Testis (tissue), 2 donors: ENCODE measurements around the gene COBL.

Experiments
- POLR2A ChIP-seq: fragments of 450-650 bp; IDR thresholded peaks from one replicate; pipeline ENCODE4 v1.6.1; 2017; ENCODE audit warnings: antibody characterized with exemption, mild to moderate bottlenecking, moderate library complexity
- TF ChIP-seq, protein P1 (sequence below), 3 experiments: fragments of 450-650 bp in 2 of 3; fragments of 200-600 bp in 1 of 3; sonication (generic) in 1 of 3; IDR thresholded peaks; one replicate each; pipeline ENCODE4 v1.5.1; 2016 to 2019; ENCODE audit warnings: antibody characterized with exemption in 3 of 3, mild to moderate bottlenecking in 2 of 3, moderate library complexity in 1 of 3

DNA sequence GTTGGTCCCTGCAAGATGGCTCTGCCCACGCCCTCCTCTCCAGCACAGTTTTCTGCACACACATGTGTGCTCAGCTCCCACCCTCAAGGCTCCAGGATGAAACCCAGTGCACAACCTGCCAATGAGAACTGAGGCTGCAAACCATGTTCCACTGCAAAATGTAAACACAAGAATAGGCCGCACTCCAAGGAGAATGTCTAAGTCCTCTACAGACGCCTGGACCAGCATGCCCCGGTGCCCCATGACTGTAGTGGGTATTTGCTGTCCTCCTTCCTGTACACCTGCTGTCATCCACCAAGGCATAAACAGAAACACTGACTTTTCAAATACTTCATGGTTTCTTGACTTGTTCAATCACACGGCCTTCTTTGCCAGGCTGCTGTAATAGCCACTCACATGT is 72.6 kb downstream of the COBL start:
- TF ChIP-seq, protein P1, sequence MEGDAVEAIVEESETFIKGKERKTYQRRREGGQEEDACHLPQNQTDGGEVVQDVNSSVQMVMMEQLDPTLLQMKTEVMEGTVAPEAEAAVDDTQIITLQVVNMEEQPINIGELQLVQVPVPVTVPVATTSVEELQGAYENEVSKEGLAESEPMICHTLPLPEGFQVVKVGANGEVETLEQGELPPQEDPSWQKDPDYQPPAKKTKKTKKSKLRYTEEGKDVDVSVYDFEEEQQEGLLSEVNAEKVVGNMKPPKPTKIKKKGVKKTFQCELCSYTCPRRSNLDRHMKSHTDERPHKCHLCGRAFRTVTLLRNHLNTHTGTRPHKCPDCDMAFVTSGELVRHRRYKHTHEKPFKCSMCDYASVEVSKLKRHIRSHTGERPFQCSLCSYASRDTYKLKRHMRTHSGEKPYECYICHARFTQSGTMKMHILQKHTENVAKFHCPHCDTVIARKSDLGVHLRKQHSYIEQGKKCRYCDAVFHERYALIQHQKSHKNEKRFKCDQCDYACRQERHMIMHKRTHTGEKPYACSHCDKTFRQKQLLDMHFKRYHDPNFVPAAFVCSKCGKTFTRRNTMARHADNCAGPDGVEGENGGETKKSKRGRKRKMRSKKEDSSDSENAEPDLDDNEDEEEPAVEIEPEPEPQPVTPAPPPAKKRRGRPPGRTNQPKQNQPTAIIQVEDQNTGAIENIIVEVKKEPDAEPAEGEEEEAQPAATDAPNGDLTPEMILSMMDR (IDR thresholded peaks at IDR 0.05) = no peak
- no peak for TF ChIP-seq POLR2A
